Lower leg skin (tissue), 4 donors: ENCODE results near the gene ALLC. TPM values are rescaled to one million over a fixed set of nuclear protein-coding genes. Genes with fewer than 3 reads are reported as not detected.

Source experiments
- DNase-seq, 2 donors: peaks; one replicate each; pipeline ENCODE4 v3.0.0-alpha.2; 2019; ENCODE audit warnings: low spot score in 2 of 2
- H3K4me3 ChIP-seq: fragments of 200-600 bp; sonication (generic); 2 replicates; pipeline ENCODE4 v1.5.1; 2017; ENCODE audit warnings: mild to moderate bottlenecking, low read depth; ENCODE audit not compliant: poor library complexity, severe bottlenecking
- CTCF ChIP-seq, 3 donors: fragments of 450-650 bp; IDR thresholded peaks; one replicate each; pipeline ENCODE4 v1.5.1; 2016; ENCODE audit warnings: antibody characterized with exemption in 3 of 3, mild to moderate bottlenecking in 3 of 3, moderate library complexity in 2 of 3
- POLR2A ChIP-seq, 2 donors: fragments of 450-650 bp; IDR thresholded peaks; one replicate each; pipeline ENCODE4 v1.6.1; 2016 to 2017; ENCODE audit warnings: antibody characterized with exemption in 2 of 2, mild to moderate bottlenecking in 1 of 2, moderate library complexity in 1 of 2
- WGBS, 2 donors: methylation state at CpG; one replicate each; pipeline ENCODE4 v1.1.5; 2018; 5-methylcytosine and 5-hydroxymethylcytosine counted together
- intact Hi-C: fragments of 100-400 bp; cut with DNase I; formaldehyde crosslinking; loops from one replicate; pipeline ENCODE4 v1.15.0; 2023; ENCODE audit warnings: low total_unique reads
- total RNA-seq, 4 donors: library from RNA; depleted of rRNA; stranded (reverse); fragments of >200 nt; gene quantifications; one replicate each; pipeline ENCODE4 v1.1.0, GENCODE V29; 2016

Gene ALLC
- total RNA-seq, 4 donors from 2014 or later: 0.23 to 1.1 TPM; not detected in 2

- intact Hi-C loops: no loop called here
- 89 to 90% methylated on average over 8 of the region's 8 CpGs for WGBS, 2 donors
- no peak for TF ChIP-seq POLR2A (IDR thresholded peaks at IDR 0.05)
- TF ChIP-seq CTCF (IDR thresholded peaks at IDR 0.05): no peak
These were observed 32.8 kb upstream of the ALLC start for GRCh38 chr2:3625186-3625585.

GRCh38 chr2:3626118-3626811, 31.7 kb upstream of the ALLC start:
- 73 to 78% methylated on average over 12 of the region's 12 CpGs for WGBS, 2 donors
- DNase-seq: peak in 1 of 2 donors; percentile 40
- intact Hi-C loops: no loop called here
- H3K4me3 ChIP-seq: no peak overlapping the region
- TF ChIP-seq CTCF (IDR thresholded peaks at IDR 0.05) (no peak), POLR2A (IDR thresholded peaks at IDR 0.05) (no peak)

More at GRCh38 chr2:3625186-3625585, 32.8 kb upstream of the ALLC start:
- H3K4me3 ChIP-seq: no peak overlapping the region
- peak in 1 of 2 donors; percentile 59 for DNase-seq

- H3K4me3 ChIP-seq: no peak overlapping the region
- 84 to 86% methylated on average over 25 of the region's 25 CpGs for WGBS, 2 donors
- DNase-seq: peak in 1 of 2 donors; percentile 81
- intact Hi-C loops: no loop called here
- TF ChIP-seq CTCF (IDR thresholded peaks at IDR 0.05) (no peak), POLR2A (IDR thresholded peaks at IDR 0.05) (no peak)
These were observed 31.0 kb upstream of the ALLC start for GRCh38 chr2:3626812-3627499.

- intact Hi-C loops: no loop called here
- no peak overlapping the region for H3K4me3 ChIP-seq
- 91 to 92% methylated on average over 21 of the region's 21 CpGs for WGBS, 2 donors
- TF ChIP-seq POLR2A (IDR thresholded peaks at IDR 0.05): no peak
- TF ChIP-seq CTCF (IDR thresholded peaks at IDR 0.05): no peak
- peak in 1 of 2 donors; percentile 49 for DNase-seq
These were observed 30.4 kb upstream of the ALLC start for GRCh38 chr2:3627500-3628100.

- 83 to 87% methylated on average over 9 to 10 of the region's 10 CpGs for WGBS, 2 donors
- peak in 1 of 2 donors; percentile 71 for DNase-seq
- H3K4me3 ChIP-seq: no peak overlapping the region
- intact Hi-C loops: no loop called here
- TF ChIP-seq POLR2A (IDR thresholded peaks at IDR 0.05) (no peak), CTCF (IDR thresholded peaks at IDR 0.05) (no peak)
These were observed 29.7 kb upstream of the ALLC start for GRCh38 chr2:3628241-3628679.
